Nephron progenitor cell (in vitro differentiated cells): ENCODE data around the gene COMP.

Experiments used
- DNase-seq: peaks from one replicate; pipeline ENCODE4 v3.0.0; 2021
- H3K27ac Mint-ChIP-seq: 2 replicates; pipeline ENCODE4 v1.8.0; 2021; ENCODE audit warnings: mild to moderate bottlenecking, moderate library complexity, mixed read lengths
- H3K27me3 Mint-ChIP-seq: 2 replicates; pipeline ENCODE4 v1.8.0; 2021; ENCODE audit warnings: mild to moderate bottlenecking, low read depth, mixed read lengths; ENCODE audit not compliant: poor library complexity
- H3K36me3 Mint-ChIP-seq: 2 replicates; pipeline ENCODE4 v1.8.0; 2021; ENCODE audit warnings: low read depth, mixed read lengths
- H3K4me1 Mint-ChIP-seq: 2 replicates; pipeline ENCODE4 v1.8.0; 2021; ENCODE audit warnings: mixed read lengths
- H3K4me3 Mint-ChIP-seq: 2 replicates; pipeline ENCODE4 v1.8.0; 2021; ENCODE audit warnings: mild to moderate bottlenecking, moderate library complexity, mixed read lengths
- H3K9me3 Mint-ChIP-seq: 2 replicates; pipeline ENCODE4 v1.8.0; 2021; ENCODE audit warnings: mild to moderate bottlenecking, moderate library complexity, mixed read lengths
- TF ChIP-seq, protein P1 (sequence below): fragments of 200-600 bp; sonication (generic); IDR thresholded peaks from 2 replicates; pipeline ENCODE4 v1.5.0; 2021; ENCODE audit warnings: antibody characterized with exemption

COMP gene

DNA sequence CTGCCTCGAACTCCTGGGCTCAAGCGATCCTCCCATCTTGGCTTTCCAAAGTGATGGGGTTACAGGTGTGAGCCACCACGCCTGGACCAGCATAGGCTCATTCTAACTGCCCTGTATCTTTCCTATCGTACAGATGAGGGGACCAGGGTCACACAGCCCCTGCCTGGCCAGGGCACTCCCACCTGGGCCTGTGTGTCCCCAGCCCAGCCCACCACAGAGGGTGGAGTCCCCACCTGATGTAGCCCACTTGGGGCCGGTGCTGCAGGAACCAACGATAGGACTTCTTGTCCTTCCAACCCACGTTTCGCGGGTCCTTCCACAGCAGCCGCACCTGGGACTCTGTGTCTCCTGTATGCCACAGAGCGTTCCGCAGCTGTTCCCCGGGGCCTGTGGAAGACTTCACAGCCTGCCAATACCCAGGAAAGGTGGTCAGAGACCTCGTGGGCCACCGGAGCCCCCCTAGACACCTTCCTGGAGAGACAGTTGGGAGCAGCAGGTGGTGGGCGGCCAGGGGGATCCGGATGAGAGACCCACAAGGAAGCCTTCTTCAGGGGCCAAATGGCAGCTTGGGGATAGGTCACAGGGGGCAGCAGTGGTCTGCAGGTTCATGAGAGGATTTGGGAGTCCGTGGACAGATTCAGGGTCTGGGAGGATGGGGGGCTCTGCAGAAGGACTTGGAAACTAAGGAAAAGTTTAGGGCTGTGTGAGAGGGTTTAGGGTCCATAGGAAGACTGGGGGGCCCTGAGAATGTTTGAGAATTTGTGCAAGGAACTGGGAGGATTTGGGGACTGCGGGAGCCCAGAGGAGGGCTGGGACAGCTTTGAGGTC, 6.9 kb downstream of the COMP start:
- Mint-ChIP-seq H3K4me3 (no peak overlapping the region), H3K4me1 (peaks cover 24% of the 10 kb centered on the region), H3K27ac (no peak overlapping the region), H3K27me3 (peaks cover 82% of the 10 kb centered on the region), H3K36me3 (peaks cover 5% of the 10 kb centered on the region), H3K9me3 (peaks cover 10% of the 10 kb centered on the region)
- DNase-seq, result no peak
- TF ChIP-seq, protein P1, sequence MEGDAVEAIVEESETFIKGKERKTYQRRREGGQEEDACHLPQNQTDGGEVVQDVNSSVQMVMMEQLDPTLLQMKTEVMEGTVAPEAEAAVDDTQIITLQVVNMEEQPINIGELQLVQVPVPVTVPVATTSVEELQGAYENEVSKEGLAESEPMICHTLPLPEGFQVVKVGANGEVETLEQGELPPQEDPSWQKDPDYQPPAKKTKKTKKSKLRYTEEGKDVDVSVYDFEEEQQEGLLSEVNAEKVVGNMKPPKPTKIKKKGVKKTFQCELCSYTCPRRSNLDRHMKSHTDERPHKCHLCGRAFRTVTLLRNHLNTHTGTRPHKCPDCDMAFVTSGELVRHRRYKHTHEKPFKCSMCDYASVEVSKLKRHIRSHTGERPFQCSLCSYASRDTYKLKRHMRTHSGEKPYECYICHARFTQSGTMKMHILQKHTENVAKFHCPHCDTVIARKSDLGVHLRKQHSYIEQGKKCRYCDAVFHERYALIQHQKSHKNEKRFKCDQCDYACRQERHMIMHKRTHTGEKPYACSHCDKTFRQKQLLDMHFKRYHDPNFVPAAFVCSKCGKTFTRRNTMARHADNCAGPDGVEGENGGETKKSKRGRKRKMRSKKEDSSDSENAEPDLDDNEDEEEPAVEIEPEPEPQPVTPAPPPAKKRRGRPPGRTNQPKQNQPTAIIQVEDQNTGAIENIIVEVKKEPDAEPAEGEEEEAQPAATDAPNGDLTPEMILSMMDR, result no peak

DNA sequence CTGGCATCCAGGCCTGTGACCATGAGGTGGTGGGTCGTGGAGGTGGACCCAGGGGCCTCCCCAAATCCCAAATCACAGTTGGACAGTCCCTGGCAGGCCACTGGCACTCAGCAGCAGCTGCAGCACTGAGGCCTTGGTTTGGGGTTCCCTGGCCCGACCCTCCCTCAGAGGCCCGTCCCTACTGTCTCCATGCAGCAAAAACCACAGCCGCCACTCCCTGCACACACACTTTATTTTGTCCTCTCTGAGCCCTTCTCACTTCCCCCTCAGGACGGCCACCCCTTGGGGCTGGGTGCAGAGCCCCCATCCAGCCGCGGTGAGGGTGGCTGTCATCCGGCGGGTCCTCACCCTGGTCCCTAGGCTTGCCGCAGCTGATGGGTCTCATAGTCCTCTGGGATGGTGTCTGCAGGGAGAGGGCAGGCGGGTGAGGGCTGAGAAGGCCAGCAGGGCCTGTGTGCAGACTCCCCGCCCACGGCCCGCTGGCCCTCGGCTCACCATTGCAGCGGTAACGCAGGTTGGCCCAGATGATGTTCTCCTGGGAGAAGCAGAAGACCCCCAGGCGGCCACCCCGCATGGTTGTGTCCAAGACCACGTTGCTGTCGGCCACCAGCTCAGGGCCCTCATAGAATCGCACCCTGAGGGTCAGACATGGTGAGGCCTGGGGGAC, 8.4 kb downstream of the COMP start:
- no peak overlapping the region for H3K4me3 Mint-ChIP-seq
- TF ChIP-seq, protein P1, result no peak
- DNase-seq, result no peak
- peaks cover 22% of the 10 kb centered on the region for H3K4me1 Mint-ChIP-seq
- peaks cover 5% of the 10 kb centered on the region for H3K36me3 Mint-ChIP-seq
- H3K27me3 Mint-ChIP-seq, result peaks cover 82% of the 10 kb centered on the region
- peaks cover 10% of the 10 kb centered on the region for H3K9me3 Mint-ChIP-seq
- no peak overlapping the region for H3K27ac Mint-ChIP-seq

DNA sequence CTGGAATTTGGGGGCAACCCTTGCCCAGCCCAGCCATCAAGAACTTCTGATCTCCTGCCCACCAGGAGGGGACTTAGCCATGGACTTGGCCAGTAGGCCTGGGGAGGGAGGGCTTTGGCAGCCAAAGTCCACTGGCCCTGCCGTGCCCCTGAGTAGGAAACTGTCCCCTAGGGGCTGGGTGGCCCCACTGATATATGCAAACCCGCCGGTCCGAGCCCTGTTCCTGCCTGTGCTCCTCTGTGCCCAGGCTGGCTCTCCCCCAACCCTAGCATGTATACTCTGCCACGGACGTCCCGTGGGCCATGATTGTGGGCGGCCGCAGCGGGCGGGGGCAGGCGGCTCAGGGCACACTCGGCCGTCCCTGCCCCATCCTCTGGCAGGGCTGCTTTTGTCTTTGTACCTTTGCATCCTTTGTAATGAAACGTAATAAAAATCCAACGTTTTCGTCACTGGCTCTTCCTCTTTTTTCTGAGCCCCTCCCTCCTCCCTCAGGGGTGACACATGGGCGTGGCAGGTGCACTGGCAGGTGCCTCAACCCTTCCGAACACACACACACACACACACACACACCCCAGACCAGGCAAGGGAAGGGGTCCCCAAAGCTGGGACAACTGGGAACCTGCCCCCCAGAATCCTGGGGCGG, 9.1 kb downstream of the COMP start:
- Mint-ChIP-seq H3K9me3 (peaks cover 4% of the 10 kb centered on the region), H3K4me3 (no peak overlapping the region), H3K27me3 (peaks cover 79% of the 10 kb centered on the region), H3K4me1 (peaks cover 17% of the 10 kb centered on the region), H3K36me3 (no peaks in the 10 kb centered on the region), H3K27ac (no peak overlapping the region)
- TF ChIP-seq, protein P1, result no peak
- DNase-seq, result no peak

DNA sequence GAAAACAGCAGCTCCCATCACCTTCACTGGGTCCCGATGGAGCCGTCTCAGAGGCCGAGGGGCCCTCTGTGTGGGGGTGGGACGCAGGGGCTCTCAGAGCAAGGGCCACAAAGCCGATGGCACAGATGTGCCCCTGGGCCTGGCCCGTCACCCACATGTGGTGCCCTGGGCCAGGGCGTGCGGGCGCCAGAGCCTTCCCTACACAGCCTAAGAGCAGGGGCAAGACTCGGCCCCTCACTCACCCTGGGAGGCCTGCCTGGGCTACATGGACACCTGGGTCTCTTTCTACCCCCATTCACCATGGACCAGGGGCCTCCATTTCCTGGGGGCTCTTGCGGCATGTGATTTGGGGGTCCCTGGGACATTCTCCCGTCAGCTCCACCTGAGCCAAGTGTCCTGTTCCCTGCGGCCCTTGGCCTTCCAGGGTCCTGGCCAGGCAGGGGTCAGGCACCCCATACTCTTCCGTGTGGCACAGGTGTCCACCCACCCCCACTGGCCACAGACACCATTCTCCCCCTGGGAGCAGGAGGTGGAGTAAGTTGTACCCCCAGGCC, 10.0 kb downstream of the COMP start:
- TF ChIP-seq, protein P1, result no peak
- Mint-ChIP-seq H3K4me3 (no peak overlapping the region), H3K4me1 (peaks cover 23% of the 10 kb centered on the region), H3K36me3 (no peaks in the 10 kb centered on the region), H3K27ac (no peak overlapping the region), H3K9me3 (peaks cover 2% of the 10 kb centered on the region), H3K27me3 (peaks cover 79% of the 10 kb centered on the region)
- no peak for DNase-seq

DNA sequence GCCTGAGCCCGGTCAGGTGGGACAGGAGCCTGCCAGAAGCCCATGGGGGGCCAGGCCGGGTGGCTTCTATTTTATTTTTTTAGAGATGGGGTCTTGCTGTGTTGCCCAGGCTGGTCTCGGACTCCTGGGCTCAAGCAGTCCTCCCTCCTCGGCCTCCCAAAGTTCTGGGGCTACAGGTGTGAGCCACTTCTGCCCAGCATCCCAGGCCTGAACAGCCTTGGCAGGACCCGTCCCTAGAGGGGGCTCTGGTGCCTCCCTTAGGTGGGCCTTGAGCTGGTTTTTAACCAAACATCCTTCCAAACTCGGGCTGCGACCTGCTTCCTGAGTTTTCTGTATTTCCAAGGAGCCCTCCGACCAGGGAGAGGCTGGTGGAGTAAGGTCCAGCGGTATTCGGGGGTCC, 10.5 kb downstream of the COMP start:
- peaks cover 74% of the 10 kb centered on the region for H3K27me3 Mint-ChIP-seq
- H3K9me3 Mint-ChIP-seq, result no peaks in the 10 kb centered on the region
- TF ChIP-seq, protein P1, result no peak
- peaks cover 18% of the 10 kb centered on the region for H3K4me1 Mint-ChIP-seq
- H3K4me3 Mint-ChIP-seq, result no peak overlapping the region
- no peaks in the 10 kb centered on the region for H3K36me3 Mint-ChIP-seq
- no peak overlapping the region for H3K27ac Mint-ChIP-seq
- DNase-seq, result no peak
